Measurements from ENCODE around the gene SUZ12. TPM values are rescaled to one million over a fixed set of nuclear protein-coding genes. Genes with fewer than 3 reads are reported as not detected.

The SUZ12 gene
- total RNA-seq = 20.0 and 29.4 TPM in 2 replicates

GRCh38 chr17:31936615-31937609, at the start of gene SUZ12:
Gene SUZ12, plus strand, starts transcription at chr17:31937007. Its CDS starts 240 bp downstream, at chr17:31937247.
- H3K4me3 ChIP-seq (ENCODE audit: low read depth, low read length) = peak within 1 kb of the TSS; percentile 77
- DNase-seq (ENCODE audit: low read depth) = peak; percentile 86

GRCh38 chr17:31888124-31888523, 48.7 kb upstream of the SUZ12 start:
- no peak overlapping the region for H3K4me3 ChIP-seq (ENCODE audit: low read depth, low read length)
- no peak for TF ChIP-seq CTCF (IDR thresholded peaks at IDR 0.05; ENCODE audit: insufficient read depth, low read depth, low read length)
- no peak for DNase-seq (ENCODE audit: low read depth)

- peak; percentile 51 for DNase-seq (ENCODE audit: low read depth)
These were observed 35.9 kb upstream of the SUZ12 start for GRCh38 chr17:31900877-31901276.

GRCh38 chr17:31902693-31903092, 34.1 kb upstream of the SUZ12 start:
- TF ChIP-seq CTCF (IDR thresholded peaks at IDR 0.05; ENCODE audit: insufficient read depth, low read depth, low read length) = no peak
- H3K4me3 ChIP-seq (ENCODE audit: low read depth, low read length) = no peak overlapping the region
- DNase-seq (ENCODE audit: low read depth) = no peak

More at GRCh38 chr17:31900877-31901276, 35.9 kb upstream of the SUZ12 start:
- no peak for TF ChIP-seq CTCF (IDR thresholded peaks at IDR 0.05; ENCODE audit: insufficient read depth, low read depth, low read length)
- H3K4me3 ChIP-seq (ENCODE audit: low read depth, low read length) = peak overlapping the region; percentile 94

- no peak overlapping the region for H3K4me3 ChIP-seq (ENCODE audit: low read depth, low read length)
- no peak for DNase-seq (ENCODE audit: low read depth)
- TF ChIP-seq CTCF (IDR thresholded peaks at IDR 0.05; ENCODE audit: insufficient read depth, low read depth, low read length) = no peak
These were observed 33.4 kb upstream of the SUZ12 start for GRCh38 chr17:31903401-31903800.

- H3K4me3 ChIP-seq (ENCODE audit: low read depth, low read length) = no peak overlapping the region
- TF ChIP-seq CTCF (IDR thresholded peaks at IDR 0.05; ENCODE audit: insufficient read depth, low read depth, low read length) = no peak
- DNase-seq (ENCODE audit: low read depth) = peak; percentile 55
These were observed 29.4 kb upstream of the SUZ12 start for GRCh38 chr17:31907342-31907962.

- no peak for TF ChIP-seq CTCF (IDR thresholded peaks at IDR 0.05; ENCODE audit: insufficient read depth, low read depth, low read length)
- DNase-seq (ENCODE audit: low read depth) = no peak
- no peak overlapping the region for H3K4me3 ChIP-seq (ENCODE audit: low read depth, low read length)
These were observed 28.4 kb upstream of the SUZ12 start for GRCh38 chr17:31908386-31908785.
